Spleen (tissue), 7 donors: ENCODE measurements around the gene PZP.

ENCODE experiments used
- CTCF ChIP-seq, 11 experiments: fragments of 200-600 bp in 7 of 11; fragments of 450-650 bp in 4 of 11; sonication (generic) in 4 of 11; IDR thresholded peaks in 8 of 11; conservative IDR thresholded peaks in 3 of 11; 1 replicate in 7 of 11; 2 replicates in 4 of 11; pipeline versions ENCODE4 v1.4.0 to v1.8.0; 2016 to 2021; ENCODE audit warnings: antibody characterized with exemption in 11 of 11, inconsistent platforms in 4 of 11, mild to moderate bottlenecking in 1 of 11
- POLR2A ChIP-seq, 3 donors: fragments of 450-650 bp; IDR thresholded peaks; one replicate each; pipeline ENCODE4 v1.5.1; 2017; ENCODE audit warnings: antibody characterized with exemption in 3 of 3, mild to moderate bottlenecking in 1 of 3
- POLR2AphosphoS5 ChIP-seq, 3 donors: sonication (generic); formaldehyde crosslinking; IDR thresholded peaks; one replicate each; pipeline ENCODE4 v1.5.1; 2017; ENCODE audit warnings: antibody characterized with exemption in 3 of 3
- donor health status: DM: no; HTN: no; CAD: no; lungs with moderate emphysema.
- donor health status: DM: no; HTN: no; CAD: no.
- donor health status: DM: no; HTN: no; CAD: no.

DNA sequence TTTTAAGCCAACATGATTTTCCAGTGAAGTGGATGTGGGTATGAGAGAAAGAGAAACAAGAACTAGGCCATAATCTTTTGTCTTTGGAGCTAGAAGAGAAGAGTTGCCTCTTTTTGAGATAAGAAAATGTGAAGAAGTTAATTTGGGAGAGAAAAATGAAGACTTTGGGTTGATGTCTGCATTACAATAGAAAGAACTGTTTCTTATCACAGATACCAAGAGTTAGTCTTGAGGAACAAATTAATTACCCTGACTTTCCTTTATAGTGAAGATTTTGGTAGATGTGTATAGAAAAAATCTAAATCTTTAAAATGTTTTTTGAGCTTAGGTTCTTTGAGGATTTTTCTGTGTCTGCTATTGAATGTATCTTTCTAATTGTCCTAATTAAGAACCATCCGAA is 96.7 kb downstream of the PZP start:
- TF ChIP-seq POLR2AphosphoS5 (IDR thresholded peaks at IDR 0.05) (no peak), POLR2A (IDR thresholded peaks at IDR 0.05) (no peak), CTCF (IDR thresholded peaks at IDR 0.05 in 8 of 11, conservative IDR thresholded peaks at IDR 0.05 in 3 of 11) (no peak)
